Measurements from ENCODE around the gene CARD9. TPM values are rescaled to one million over a fixed set of nuclear protein-coding genes. Genes with fewer than 3 reads are reported as not detected.

The CARD9 gene
- total RNA-seq, 2 donors from 2014 or later: 1.2 to 1.7 TPM

DNA sequence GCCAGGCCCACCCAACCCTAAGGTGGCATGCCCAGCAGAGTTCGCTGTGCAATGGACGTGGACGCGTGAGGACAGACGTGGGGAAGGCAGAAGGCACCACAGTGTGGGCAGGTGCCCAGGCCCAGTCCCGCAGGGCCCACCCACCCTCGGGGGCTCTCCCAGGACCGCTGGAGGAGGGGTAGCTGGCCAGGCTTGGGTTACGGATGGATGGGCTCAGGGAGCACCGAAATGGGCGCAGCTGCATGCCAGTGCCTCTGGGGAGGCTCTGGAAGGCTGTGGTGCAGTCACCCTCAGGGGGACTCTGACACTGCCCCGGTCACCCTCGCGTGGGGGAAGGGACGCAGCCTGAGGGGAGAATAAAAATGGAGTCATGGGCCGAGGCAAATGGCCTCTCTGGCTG, 55.8 kb downstream of the CARD9 start:
- Histone ChIP-seq H3K27ac (no peak overlapping the region), H3K36me3 (no peaks in the 10 kb centered on the region), H3K4me3 (no peak overlapping the region), H3K9me3 (no peaks in the 10 kb centered on the region), H3K9ac (ENCODE audit: low read depth in 2 of 2, low read length in 2 of 2) (no peak overlapping the region), H3K27me3 (no peaks in the 10 kb centered on the region), H3K4me1 (no peaks in the 10 kb centered on the region)
- intact Hi-C loops (cut with DNase I): no loop called here
- TF ChIP-seq, protein P1, sequence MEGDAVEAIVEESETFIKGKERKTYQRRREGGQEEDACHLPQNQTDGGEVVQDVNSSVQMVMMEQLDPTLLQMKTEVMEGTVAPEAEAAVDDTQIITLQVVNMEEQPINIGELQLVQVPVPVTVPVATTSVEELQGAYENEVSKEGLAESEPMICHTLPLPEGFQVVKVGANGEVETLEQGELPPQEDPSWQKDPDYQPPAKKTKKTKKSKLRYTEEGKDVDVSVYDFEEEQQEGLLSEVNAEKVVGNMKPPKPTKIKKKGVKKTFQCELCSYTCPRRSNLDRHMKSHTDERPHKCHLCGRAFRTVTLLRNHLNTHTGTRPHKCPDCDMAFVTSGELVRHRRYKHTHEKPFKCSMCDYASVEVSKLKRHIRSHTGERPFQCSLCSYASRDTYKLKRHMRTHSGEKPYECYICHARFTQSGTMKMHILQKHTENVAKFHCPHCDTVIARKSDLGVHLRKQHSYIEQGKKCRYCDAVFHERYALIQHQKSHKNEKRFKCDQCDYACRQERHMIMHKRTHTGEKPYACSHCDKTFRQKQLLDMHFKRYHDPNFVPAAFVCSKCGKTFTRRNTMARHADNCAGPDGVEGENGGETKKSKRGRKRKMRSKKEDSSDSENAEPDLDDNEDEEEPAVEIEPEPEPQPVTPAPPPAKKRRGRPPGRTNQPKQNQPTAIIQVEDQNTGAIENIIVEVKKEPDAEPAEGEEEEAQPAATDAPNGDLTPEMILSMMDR (IDR thresholded peaks at IDR 0.05): no peak
- no peak for DNase-seq

GRCh38 chr9:136316896-136317676, 56.4 kb downstream of the CARD9 start:
- TF ChIP-seq, protein P1 (IDR thresholded peaks at IDR 0.05): no peak
- Histone ChIP-seq H3K27me3 (no peaks in the 10 kb centered on the region), H3K4me3 (no peak overlapping the region), H3K36me3 (no peaks in the 10 kb centered on the region), H3K4me1 (no peaks in the 10 kb centered on the region), H3K27ac (no peak overlapping the region), H3K9ac (ENCODE audit: low read depth in 2 of 2, low read length in 2 of 2) (no peak overlapping the region), H3K9me3 (no peaks in the 10 kb centered on the region)
- DNase-seq: no peak
- intact Hi-C loops (cut with DNase I): no loop called here

- Histone ChIP-seq H3K9me3 (no peaks in the 10 kb centered on the region), H3K27ac (no peak overlapping the region), H3K4me3 (no peak overlapping the region), H3K4me1 (peaks cover 5% of the 10 kb centered on the region), H3K27me3 (no peaks in the 10 kb centered on the region), H3K36me3 (no peaks in the 10 kb centered on the region), H3K9ac (ENCODE audit: low read depth in 2 of 2, low read length in 2 of 2) (no peak overlapping the region)
- TF ChIP-seq, protein P1 (IDR thresholded peaks at IDR 0.05): no peak
- DNase-seq: no peak
- intact Hi-C loops (cut with DNase I): no loop called here
Observed at GRCh38 chr9:136316271-136316751, 57.2 kb downstream of the CARD9 start.

DNA sequence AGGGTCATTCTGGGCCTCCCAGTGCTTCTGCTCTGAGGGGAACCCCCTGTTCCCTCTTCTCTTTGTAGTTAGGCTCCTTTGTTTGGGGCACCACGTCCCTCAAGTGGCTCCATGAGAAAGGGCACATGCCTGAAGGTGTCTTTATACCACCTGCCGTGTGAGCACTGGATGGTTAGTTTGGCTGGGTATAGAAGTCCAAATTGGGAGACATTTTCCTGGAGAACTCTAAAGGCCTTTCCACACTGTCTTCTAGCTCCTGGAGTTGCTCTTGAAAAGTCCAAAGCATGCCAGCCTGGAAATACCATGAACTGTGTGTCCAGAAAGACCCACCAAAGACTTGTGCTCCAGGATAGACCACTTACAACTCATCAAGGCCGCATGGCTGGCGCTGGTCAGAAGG, 58.5 kb downstream of the CARD9 start:
- Histone ChIP-seq H3K9me3 (no peaks in the 10 kb centered on the region), H3K4me3 (no peak overlapping the region), H3K36me3 (no peaks in the 10 kb centered on the region), H3K27ac (no peak overlapping the region), H3K4me1 (peaks cover 7% of the 10 kb centered on the region), H3K9ac (ENCODE audit: low read depth in 2 of 2, low read length in 2 of 2) (no peak overlapping the region), H3K27me3 (no peaks in the 10 kb centered on the region)
- no peak for DNase-seq
- intact Hi-C loops (cut with DNase I): no loop called here
- TF ChIP-seq, protein P1 (IDR thresholded peaks at IDR 0.05): no peak

GRCh38 chr9:136314056-136314416, 59.4 kb downstream of the CARD9 start:
- H3K9me3 ChIP-seq: no peaks in the 10 kb centered on the region
- TF ChIP-seq, protein P1 (IDR thresholded peaks at IDR 0.05): no peak
- DNase-seq: no peak
- H3K27ac ChIP-seq: no peak overlapping the region
- H3K4me1 ChIP-seq: peaks cover 7% of the 10 kb centered on the region
- intact Hi-C loops (cut with DNase I): no loop called here
- no peak overlapping the region for H3K9ac ChIP-seq (ENCODE audit: low read depth in 2 of 2, low read length in 2 of 2)
- no peaks in the 10 kb centered on the region for H3K27me3 ChIP-seq
- no peak overlapping the region for H3K4me3 ChIP-seq
- H3K36me3 ChIP-seq: no peaks in the 10 kb centered on the region

Other genes starting within 250 kb of the CARD9 start
- not detected for gene LHX3, start 168.5 kb downstream of the CARD9 start, total RNA-seq
- 10 to 100 TPM in 1 of 2 donors, 1 to 10 TPM in 1; 4.9 to 12.0 TPM for gene QSOX2, start 127.9 kb downstream of the CARD9 start, total RNA-seq
- under 1 TPM; 0.30 to 0.48 TPM for gene CCDC187, start 69.6 kb downstream of the CARD9 start, total RNA-seq
- 1 to 10 TPM; 2.3 to 3.4 TPM for gene GPSM1, start 46.1 kb downstream of the CARD9 start, total RNA-seq
- 10 to 100 TPM; 10.0 to 10.8 TPM for gene DNLZ, start 9.9 kb downstream of the CARD9 start, total RNA-seq
- gene SNAPC4, start 26.5 kb upstream of the CARD9 start, total RNA-seq: 1 to 10 TPM; 6.0 to 9.7 TPM
- gene ENTR1, start 36.9 kb upstream of the CARD9 start, total RNA-seq: 10 to 100 TPM; 24.5 to 48.4 TPM
- gene PMPCA, start 37.0 kb upstream of the CARD9 start, total RNA-seq: 10 to 100 TPM; 56.1 to 60.9 TPM
- gene INPP5E, start 66.2 kb upstream of the CARD9 start, total RNA-seq: 10 to 100 TPM in 1 of 2 donors, 1 to 10 TPM in 1; 8.3 to 12.1 TPM
- 100 to 1,000 TPM in 1 of 2 donors, 10 to 100 TPM in 1; 66.2 to 104 TPM for gene SEC16A, start 109.4 kb upstream of the CARD9 start, total RNA-seq
- gene NOTCH1, start 172.4 kb upstream of the CARD9 start, total RNA-seq: 10 to 100 TPM; 49.3 to 99.4 TPM